NCI-H2029 (cell line): ENCODE measurements around the gene USH1C.

Source experiments
- DNase-seq: peaks from one replicate; lab custom pipeline; 2025; lab: John Stamatoyannopoulos, UW

USH1C gene

DNA sequence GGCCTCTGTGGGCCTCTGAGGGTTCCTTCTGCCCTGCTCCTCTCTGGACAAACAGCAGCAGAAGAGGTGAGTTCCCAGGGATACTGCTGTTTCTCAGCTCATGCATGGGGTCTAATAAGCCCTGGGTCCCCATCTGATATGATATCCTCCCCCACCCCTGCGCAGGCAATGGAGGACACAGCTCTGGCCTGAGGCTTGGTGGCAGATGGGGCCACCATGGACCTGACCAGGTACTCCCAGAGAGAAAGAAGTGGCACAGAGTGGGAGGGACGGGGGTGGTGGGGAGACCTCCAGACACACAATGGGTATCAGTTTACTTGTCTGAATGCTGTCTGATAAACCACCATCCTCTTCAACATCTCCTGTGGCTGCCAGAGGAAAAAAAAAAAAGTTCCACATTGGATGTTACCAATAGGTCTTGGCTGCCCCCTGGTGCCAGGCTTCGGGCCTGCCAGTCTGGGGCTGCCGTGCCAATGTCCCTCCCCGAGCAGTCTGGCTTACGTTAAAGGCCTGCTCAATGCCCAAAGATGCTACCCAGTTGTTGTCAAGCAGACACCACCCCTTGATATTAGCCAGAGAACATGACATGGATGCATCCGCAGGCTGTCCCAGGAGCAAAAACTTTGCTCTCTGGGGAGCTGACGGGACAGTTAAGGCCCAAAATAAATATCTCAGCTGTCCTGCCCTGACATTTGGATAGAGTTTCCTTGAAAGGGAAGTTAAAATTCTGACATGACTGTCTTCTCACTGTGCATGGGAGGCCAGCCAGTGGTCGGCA lies 39.7 kb downstream of the USH1C start:
- DNase-seq: peak; percentile 76

GRCh38 chr11:17502630-17503029 lies 41.6 kb downstream of the USH1C start:
- DNase-seq: no peak

DNA sequence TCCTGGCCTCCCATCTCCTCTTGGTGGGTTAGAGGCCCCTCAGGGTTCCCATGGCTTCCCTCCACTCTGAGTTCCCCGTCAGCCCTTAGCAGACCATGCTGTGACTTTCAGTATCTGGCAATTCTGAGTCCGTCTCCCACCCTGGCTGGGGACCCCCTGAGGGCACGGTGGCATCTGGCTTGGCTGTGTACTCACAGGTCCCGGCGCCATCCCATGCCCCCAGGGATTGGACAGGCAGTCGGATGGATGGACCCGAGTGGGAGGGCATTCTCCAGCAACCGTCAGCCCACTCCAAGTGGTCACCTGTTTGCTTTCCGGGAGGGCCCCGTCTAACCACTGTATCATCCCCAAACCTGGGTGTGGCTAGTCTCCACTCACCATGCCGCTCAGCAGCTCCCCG lies 43.5 kb downstream of the USH1C start:
- DNase-seq: no peak

DNA sequence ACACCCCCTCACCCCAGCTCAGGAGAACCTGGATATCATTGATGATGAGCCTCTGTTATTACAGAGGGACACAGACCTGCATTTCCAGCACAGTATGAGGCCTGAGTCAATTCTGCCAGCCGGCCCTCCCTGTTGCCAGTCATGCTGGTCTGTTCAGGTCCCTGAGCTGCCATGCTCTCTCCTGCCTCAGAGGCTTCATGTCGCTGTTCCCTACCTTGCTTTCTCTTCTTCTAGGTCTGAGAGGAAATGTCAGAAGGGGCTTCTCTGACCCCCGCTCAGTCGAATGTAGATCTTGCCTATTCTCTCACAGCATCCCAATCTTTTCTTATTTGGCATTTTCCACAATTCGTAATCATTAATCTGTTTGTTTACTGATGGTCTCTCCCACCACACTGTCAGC lies 45.7 kb downstream of the USH1C start:
- no peak for DNase-seq

DNA sequence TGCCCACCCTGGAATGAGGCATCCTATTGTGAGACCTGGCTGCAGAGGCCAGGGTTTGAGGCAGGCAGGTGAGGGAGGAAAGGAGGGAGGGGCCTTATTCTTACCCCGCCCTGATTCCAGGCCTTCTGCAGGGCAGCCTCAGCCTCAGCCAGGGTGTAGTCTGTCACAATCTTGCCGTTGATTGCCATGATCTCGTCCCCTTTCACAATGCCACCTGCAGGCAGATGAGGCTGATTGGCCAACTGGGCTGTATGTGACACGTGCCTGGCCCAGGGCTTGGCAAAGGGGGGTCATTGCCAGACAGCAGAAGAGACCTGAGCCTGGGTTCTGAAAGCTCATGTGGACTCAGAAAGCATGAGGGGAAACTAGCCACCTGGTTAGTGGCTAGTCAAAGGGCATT lies 46.2 kb downstream of the USH1C start:
- peak; percentile 84 for DNase-seq

GRCh38 chr11:17496406-17496805 lies 47.8 kb downstream of the USH1C start:
- DNase-seq: no peak

DNA sequence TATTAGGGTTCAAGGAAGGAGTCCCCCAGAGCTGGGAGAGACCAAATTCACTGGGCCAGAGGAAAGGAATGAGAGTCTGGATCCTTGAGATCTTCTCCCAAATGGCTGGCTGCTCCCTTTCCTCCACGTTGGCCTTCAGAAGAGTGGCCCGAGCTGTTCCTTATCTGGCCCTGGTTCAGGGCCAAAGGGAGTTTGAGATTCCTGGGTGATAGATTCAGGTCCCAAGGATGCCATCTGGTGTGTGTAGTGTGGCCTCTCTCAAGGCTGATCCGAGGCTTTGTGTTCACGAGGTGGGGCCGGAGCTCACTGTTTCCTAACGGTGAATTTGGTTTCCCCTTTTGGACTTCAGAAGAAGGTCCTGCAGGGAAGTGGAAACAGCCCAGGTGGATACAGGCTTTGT lies 50.2 kb downstream of the USH1C start:
- no peak for DNase-seq

- DNase-seq: no peak
These were observed 53.3 kb downstream of the USH1C start for GRCh38 chr11:17490938-17491337.

GRCh38 chr11:17490232-17490631 lies 54.0 kb downstream of the USH1C start:
- DNase-seq: no peak

DNA sequence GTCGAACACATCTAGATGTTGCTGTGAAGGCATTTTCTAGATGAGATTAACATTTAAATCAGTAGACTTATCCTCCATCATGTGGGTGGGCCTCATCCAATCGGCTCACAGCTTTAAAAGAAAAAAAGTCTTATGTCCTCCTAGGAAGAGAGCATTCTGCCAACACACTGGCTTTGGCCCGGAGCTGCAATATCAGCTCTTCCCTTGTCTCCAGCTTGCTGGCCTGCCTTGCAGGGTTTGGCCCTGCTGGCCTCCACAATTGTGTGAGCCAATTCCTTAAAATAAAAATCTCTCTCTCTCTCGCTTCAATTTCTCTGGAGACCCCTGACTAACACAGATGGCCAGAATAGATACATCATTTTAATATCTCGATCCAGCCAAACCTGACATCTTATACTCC lies 54.5 kb downstream of the USH1C start:
- DNase-seq: no peak

DNA sequence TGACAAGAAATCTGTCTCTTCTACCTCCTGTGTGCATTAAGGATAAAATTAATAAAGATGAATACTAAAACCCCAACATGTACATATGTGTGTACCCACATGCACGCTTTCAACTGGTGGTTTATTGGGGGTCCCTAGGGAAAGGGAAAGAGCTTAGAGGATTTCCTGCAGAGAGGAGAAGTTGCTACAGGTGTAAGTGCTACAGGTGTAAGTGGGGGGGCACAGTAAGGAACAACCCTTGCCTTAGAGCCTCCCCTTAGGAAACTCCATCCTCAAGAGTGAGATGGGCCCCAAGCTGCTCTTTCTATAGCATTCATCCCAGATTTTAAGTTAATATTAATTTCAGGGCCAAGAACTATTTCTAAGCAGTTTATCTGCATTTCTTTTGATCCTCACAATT lies 55.7 kb downstream of the USH1C start:
- DNase-seq: no peak

DNA sequence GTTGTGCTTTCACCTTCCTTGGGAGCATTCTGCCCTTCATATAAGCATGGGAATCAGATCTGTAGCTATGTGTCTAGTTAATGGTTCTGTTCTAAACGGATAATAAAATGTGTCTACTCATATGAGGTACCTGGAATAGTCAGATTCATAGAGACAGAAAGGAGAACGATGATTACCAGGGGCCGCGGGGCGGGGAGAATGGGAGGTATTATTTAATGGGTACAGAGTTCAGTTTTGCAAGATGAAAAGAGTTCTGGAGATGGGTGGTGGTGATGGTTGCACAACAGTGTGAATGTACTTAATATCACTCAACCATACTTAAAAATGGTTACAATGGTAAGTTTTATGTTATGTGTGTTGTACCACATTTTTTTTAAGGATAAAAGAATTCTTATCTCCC lies 57.6 kb downstream of the USH1C start:
- no peak for DNase-seq

DNA sequence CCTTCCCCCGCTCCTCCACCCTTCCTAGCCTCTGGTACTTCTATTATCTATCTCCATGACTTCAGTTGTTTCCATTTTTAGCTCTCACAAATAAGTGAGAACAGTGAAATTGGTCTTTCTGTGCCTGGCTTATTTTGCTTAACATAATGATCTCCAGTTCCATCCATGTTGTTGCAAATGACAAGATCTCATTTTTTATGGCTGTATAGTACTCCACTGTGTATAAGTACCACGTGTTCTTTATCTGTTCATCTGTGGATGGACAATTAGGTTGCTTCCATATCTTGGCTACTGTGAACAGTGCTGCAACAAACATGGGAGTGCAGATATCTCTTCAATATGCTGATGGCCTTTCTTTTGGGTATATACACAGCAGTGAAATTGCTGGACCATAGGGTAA lies 60.7 kb downstream of the USH1C start:
- DNase-seq: no peak

- DNase-seq: no peak
These were observed 62.3 kb downstream of the USH1C start for GRCh38 chr11:17481905-17482304.

DNA sequence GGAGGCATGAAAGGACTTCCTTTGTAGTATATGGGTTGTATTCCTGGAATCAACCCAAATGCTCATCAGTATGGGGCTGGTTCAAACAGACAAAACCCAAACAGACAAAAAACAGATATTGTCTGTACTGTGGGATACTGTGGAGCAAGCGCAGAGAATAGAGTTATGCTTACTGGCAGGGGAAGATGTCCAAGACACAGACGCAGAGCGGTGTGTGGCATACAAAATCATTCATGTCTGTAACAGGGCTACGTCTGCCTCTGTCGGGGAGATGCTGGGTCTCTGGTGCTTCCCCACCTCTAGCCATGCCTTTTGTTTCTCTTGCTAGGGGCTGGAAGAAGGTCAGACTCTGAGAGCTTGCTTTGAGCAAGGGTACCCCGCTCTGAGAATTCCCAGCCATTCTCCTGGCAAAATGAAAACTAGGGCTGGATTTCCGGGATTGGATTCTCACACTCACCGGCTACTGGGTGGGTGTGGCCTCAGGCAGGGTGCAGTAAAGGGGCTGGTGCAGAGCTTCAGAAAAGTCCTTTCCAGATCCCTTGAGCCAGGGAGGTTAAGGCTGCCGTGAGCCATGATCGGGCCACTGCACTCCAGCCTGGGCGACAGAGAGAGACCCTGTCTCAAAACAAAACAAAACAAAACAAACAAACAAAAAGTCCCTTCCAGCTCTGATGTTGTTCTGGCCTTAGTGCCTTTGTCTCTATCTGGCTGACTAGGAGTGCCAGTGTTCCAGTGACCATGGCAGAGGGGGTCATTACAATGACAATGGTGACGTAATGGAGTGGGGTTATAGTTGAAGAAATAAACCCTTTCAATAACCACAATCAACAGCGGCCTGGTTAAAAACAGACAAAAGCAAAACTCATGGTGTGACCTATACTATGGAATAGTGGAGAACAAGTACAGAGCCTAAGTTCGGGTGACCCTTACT lies 64.7 kb downstream of the USH1C start:
- peak; percentile 18 for DNase-seq

DNA sequence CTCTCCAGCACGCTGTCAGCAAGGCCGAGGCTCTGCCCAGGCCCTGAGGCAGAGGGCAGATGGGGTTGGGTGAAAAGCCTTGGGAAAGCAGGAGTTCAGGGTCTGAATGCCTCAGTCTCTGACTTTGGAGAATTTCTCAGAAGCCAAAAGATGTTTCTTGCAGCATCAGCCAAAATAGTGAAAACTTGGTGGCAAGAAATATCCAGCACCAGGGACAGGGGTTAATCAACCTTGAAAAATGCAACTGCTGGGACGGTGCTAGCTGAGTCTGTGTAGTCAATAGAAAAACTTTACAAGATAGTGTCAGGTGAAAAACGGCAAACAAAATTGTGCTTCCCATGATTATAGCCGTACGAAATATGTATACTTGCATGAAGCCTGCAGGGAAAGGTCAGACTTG lies 66.1 kb downstream of the USH1C start:
- DNase-seq: no peak

DNA sequence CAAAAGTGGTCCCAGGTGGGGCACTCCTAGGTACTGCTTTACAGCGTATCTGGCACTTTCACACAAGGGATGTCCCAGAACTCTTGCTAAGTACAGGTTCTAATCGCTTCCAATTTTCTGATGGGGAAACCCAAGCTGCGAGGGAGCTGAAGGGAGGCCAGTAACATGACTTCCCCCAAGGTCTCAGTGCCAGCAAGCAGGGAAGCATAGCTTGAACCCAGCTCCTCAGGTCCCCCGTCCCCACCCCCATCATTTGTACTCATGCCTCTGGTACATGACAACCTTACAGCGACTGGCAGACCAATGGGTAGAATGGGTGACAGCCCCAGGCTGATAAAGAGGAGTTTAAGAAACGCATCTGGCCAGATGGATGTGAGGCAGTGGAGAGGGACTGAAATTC lies 66.9 kb downstream of the USH1C start:
- DNase-seq: no peak

DNA sequence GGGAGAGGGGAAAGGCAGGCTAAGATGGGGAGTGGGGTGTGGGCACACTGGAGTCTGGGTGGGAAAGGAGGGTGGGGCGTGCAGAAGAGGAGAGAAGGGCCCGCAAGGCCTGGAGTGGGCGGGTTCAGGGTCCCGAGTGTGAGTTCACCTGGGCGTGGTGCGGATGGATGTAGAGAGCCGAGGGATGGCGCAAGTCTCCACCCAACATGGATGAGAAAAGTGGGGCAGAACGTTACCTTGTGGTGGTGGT lies 67.2 kb downstream of the USH1C start:
- no peak for DNase-seq

DNA sequence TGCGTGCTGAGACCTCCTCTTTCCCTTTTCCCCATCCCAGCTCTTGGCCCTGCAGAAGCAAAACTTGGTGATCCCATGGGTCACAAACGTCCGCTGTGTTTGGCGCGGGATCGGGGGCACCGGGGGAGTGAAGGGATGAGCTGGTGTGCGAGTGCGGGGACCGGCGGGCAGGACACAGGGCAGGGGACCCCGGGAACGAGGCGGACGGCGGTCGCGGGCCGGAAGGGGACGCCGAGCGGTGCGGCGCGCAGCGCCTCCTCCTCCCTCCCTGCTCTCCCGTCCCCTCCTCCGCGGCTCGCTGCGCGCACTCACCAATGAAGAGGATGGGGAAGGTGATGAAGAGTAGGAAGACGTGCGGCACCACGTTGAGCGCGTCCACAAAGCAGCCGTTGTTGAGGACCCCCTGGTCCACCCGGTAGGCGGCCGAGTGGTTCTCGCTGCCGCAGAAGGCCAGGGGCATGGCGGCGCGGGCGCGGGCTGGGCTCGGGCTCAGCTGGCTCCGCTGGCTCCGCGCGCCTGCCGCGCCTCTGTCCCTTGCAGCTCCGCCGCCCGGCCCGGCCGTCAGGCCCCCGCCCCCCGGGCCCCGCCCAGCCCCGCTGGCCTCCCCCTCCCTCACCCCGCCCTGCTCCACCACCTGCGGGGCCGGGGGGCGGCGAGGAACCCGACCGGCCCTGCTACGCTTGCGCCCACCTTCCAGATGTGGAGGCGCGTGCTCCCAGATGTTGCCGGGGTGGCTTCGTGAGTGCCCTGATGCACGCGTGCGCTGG lies 67.7 kb downstream of the USH1C start, which contains the start of gene ABCC8:
Gene ABCC8 (minus strand): TSS at position 529 of the 767 bp plus-strand sequence. CDS start 69 bp downstream, at position 460.
- DNase-seq: no peak

DNA sequence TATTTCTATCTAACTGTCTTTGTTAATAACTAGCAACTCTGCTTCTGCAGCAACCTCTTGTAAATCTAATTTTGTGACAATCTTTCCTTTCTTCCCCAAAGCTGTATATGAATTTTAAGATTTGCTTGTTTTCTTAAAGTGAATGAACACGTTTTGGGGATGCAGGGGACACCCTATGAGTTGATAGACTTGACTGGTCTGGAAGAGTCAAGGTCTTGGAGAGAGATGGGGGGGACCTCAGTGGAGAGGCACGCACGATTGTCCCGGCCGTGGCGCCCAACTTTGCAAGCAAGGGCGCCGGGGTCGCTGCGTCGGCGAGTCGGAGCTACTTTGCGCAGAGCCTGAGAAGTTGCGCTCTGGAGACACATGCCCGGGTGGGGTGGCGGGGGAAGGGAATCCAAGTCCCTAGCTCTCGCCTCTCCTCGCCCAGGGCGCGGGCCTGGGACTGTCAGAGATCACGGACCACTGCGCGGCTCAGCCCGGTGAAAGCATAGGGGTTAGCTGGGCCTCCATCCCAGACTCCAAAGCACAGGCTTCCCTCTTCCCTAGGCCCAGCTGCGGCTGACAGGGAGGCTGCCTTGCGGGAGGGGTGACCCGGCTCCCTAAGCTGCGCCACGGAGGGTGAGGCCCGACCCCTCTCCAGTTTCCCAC lies 68.4 kb downstream of the USH1C start:
- no peak for DNase-seq

GRCh38 chr11:17473071-17473744 lies 71.0 kb downstream of the USH1C start:
- DNase-seq: no peak

DNA sequence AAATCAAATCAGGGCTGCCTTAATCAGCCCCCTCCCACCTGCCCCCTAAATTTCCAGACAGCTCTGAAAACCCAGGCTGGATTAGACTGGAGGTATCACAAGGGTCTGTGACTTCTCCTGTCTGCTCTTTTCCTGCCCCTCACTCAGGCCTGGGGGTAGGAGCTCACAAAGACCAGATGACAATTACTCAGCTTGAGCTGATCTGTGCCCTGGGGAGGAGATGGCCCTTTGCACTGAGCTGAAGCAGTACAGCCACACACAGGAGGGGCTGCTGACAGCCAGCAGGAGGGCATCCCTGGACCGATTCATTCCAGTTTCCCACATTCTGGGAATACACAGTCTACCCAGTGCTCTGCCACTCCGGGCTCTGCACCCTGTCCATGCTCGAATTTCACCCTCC lies 71.7 kb downstream of the USH1C start:
- no peak for DNase-seq
